Large intestine (tissue), 3 donors: ENCODE measurements around the gene PDRG1. TPM values are rescaled to one million over a fixed set of nuclear protein-coding genes. Genes with fewer than 3 reads are reported as not detected.

Experiments
- DNase-seq, 2 donors: peaks; one replicate each; pipeline versions ENCODE4 v3.0.0 to v3.0.0-alpha.2; 2013
- H3K27ac ChIP-seq: one replicate; pipeline ENCODE4 v1.5.1; 2013; ENCODE audit warnings: low read length
- H3K27me3 ChIP-seq: 2 replicates; pipeline ENCODE4 v1.6.1; 2013; ENCODE audit warnings: low read length; ENCODE audit not compliant: control insufficient read depth, insufficient read depth
- H3K36me3 ChIP-seq: 2 replicates; pipeline ENCODE4 v1.6.1; 2013; ENCODE audit warnings: low read length; ENCODE audit not compliant: control insufficient read depth, insufficient read depth
- H3K4me1 ChIP-seq: one replicate; pipeline ENCODE4 v1.6.1; 2013; ENCODE audit warnings: low read length; ENCODE audit not compliant: control insufficient read depth, insufficient read depth
- H3K4me3 ChIP-seq: one replicate; pipeline ENCODE4 v1.5.1; 2013; ENCODE audit warnings: low read length
- H3K9me3 ChIP-seq: one replicate; pipeline ENCODE4 v1.6.1; 2013; ENCODE audit warnings: mild to moderate bottlenecking, low read depth, low read length, moderate library complexity; ENCODE audit not compliant: control insufficient read depth
- WGBS: methylation state at CpG from one replicate; pipeline ENCODE4 v1.1.5; 2013; ENCODE audit warnings: low lambda C conversion rate; ENCODE audit not compliant: insufficient coverage; 5-methylcytosine and 5-hydroxymethylcytosine counted together
- polyA plus RNA-seq: library from polyadenylated mRNA; unstranded; fragments of 120-200 nt; gene quantifications from one replicate; pipeline ENCODE4 v1.2.1, GENCODE V29; 2013

Gene PDRG1
- polyA plus RNA-seq, 1 donor, result 15.5 TPM

DNA sequence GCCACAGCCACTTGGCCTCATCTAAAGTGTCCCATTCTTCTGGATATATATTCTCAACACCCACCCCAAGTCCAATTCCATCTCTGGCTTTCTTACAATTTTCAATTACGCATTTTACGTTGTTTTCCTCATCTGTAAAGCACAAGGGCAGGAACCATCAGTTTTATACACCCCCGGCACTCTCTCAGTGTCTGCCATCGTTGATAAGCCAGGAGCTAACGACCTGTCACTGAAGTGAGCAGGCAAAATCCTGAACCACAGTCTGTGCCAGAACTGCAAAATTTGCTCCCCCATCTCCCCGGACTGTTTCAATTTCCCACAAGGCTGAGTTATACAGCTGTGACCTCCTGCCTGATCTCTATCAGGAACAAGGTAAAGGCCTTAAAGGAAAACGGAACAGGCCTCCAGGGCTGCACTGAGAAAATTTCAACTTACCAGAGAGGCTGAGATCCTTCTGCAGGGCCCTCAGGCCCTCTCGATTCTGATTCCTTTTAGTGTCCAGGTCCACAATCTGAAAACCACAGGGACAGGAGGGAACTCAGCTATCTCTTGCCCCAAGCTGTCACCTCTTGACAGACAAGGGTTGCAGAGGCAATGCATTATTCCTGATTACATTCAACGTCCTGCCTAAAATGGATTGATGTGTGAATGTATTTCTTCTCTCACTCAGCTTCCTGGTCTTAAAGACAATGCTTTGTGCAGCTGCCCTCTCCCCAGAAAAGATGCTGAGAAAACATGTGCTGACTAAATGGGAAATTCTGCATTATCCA is 1.8 kb downstream of the PDRG1 start:
- Histone ChIP-seq H3K27ac (no peak overlapping the region), H3K36me3 (peaks cover 47% of the 10 kb centered on the region), H3K27me3 (no peaks in the 10 kb centered on the region), H3K4me1 (peaks cover 7% of the 10 kb centered on the region), H3K9me3 (no peaks in the 10 kb centered on the region), H3K4me3 (no peak overlapping the region)
- no peak for DNase-seq
- 100% methylated on average over 2 of the region's 9 CpGs for WGBS

DNA sequence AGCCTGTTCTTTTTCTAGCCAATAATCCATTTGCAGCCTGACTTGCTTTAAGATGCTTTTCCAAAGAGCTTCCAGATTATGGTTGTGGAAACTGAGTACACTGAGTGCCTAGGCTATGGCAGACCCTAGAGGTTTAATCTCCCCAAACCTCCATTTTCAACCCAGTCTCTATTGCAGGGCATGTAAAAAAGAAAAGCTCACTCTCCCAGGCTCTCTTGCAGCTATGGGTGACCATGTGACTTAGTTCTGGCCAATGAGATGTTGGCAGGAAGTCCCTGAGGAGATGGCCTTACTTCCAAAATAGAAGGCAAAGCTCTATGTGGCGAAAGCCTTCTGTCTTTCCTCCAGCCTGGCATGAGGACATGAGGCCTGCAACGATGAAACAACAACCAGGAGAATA is 3.8 kb downstream of the PDRG1 start:
- 100% methylated on average over 1 of the region's 2 CpGs for WGBS
- Histone ChIP-seq H3K27ac (no peak overlapping the region), H3K27me3 (no peaks in the 10 kb centered on the region), H3K4me1 (peaks cover 7% of the 10 kb centered on the region), H3K4me3 (no peak overlapping the region), H3K9me3 (no peaks in the 10 kb centered on the region), H3K36me3 (peaks cover 66% of the 10 kb centered on the region)
- DNase-seq, result no peak

DNA sequence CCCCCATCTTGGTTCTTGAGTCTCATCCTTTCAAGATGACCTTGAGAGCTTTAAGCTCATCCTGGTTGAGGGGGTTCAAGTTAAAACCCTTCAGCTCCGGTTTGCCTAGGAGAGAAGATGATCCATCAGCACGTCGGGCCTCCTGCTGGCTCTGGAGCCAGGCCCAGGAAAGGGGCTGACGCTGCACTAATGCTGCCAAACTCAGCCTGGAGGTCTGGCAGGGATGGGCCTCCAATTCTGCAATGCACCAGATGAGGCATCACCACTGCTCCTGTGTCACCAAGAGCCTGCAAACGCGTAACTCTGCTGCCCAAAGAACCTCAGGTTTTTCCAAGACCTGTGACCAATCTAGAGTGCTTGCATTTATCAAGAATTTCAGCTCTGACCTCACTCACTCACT is 6.1 kb downstream of the PDRG1 start:
- no CpG with 5 or more reads among the region's 6 CpGs for WGBS
- H3K36me3 ChIP-seq, result peaks cover 72% of the 10 kb centered on the region

DNA sequence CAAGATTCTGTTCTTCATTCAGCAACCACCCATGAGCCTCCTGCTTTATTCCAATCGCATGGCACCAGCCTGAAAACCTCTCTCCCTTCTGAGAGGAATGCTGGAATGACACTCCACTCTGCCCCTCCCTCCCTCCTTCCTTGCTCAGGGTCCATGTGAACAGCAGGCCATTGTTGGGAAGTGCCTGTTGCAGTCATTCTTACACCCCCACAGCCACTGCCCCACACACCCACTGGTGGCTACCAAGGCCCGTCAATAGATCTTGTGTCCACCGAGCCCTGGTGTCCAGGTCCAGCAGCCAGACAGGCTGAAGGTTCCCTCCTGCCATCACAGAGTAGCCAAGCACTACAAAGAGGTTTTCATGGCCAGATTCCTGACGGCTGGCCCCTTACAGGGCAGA is 6.5 kb downstream of the PDRG1 start:
- no CpG with 5 or more reads among the region's 4 CpGs for WGBS
- H3K9me3 ChIP-seq, result no peaks in the 10 kb centered on the region
- H3K36me3 ChIP-seq, result peaks cover 72% of the 10 kb centered on the region
- peaks cover 1% of the 10 kb centered on the region for H3K4me1 ChIP-seq
- no peak overlapping the region for H3K27ac ChIP-seq
- H3K4me3 ChIP-seq, result no peak overlapping the region
- DNase-seq, result no peak
- H3K27me3 ChIP-seq, result no peaks in the 10 kb centered on the region

More for the DNA sequence above, 6.1 kb downstream of the PDRG1 start:
- H3K27me3 ChIP-seq, result no peaks in the 10 kb centered on the region
- no peak for DNase-seq
- no peak overlapping the region for H3K27ac ChIP-seq
- no peak overlapping the region for H3K4me3 ChIP-seq
- peaks cover 5% of the 10 kb centered on the region for H3K4me1 ChIP-seq
- H3K9me3 ChIP-seq, result no peaks in the 10 kb centered on the region

DNA sequence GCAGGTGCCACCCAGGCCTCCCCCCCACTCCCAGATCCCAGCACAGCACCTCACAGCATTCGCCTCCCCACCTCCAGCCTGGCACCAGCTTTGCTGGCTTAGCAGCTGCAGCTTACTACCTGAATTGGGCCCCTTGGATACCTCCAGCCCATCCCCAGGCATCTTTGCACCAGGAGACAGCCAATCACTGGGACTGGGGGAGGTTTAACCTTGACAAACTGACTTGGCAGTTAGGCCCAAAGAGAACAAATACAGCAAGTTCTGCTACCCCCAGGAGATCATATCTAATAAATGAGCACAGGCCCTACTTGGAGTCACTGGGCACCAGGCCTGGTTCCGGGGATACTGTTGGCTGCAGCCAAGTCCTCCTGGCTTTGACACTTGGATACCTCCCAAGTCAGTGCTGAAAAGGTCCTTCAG is 8.8 kb downstream of the PDRG1 start:
- H3K27ac ChIP-seq, result no peak overlapping the region
- no peaks in the 10 kb centered on the region for H3K4me1 ChIP-seq
- H3K36me3 ChIP-seq, result peaks cover 56% of the 10 kb centered on the region
- no peak overlapping the region for H3K4me3 ChIP-seq
- WGBS, result no CpG with 5 or more reads among the region's 2 CpGs
- H3K27me3 ChIP-seq, result no peaks in the 10 kb centered on the region
- no peaks in the 10 kb centered on the region for H3K9me3 ChIP-seq
- DNase-seq, result no peak

DNA sequence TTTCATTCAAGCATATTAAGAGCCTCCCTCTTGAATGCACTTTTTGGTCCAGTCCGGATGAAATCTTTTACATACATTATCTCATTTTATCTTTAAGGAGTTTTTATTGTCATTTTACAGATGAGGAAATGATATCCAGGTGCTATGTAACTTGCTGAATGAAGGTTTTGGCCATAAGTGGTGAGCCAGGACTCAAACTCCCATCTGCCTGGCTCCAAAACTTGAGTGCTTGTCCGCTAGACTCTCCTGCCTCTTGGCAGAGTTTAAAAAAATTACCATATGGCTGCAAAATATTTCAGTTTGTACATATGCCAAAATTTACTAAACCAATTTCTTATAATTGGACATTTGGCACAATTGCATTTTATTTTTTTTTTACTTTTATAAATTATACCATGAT is 12.2 kb downstream of the PDRG1 start:
- no peaks in the 10 kb centered on the region for H3K9me3 ChIP-seq
- H3K27ac ChIP-seq, result no peak overlapping the region
- DNase-seq, result no peak
- no CpG with 5 or more reads among the region's 2 CpGs for WGBS
- no peaks in the 10 kb centered on the region for H3K4me1 ChIP-seq
- peaks cover 22% of the 10 kb centered on the region for H3K36me3 ChIP-seq
- no peak overlapping the region for H3K4me3 ChIP-seq
- no peaks in the 10 kb centered on the region for H3K27me3 ChIP-seq

DNA sequence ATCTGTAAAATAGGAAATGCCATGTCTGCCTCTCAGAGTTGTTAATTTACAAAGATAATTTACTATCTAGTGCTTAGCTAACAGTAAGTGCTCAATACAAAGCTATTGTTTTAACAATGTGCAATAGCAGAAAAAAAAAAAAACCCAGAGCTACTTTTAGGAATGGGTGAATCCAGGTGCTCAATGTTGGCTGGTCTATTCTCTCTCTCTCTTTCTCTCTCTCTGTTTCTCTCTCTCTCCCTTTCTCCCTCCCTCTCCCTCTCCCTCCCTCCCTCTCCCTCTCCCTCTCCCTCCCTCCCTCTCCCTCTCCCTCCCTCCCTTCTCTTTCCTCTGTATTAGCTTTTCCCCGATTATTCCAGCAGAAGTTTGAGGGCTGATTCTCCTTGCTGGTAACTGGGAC is 14.0 kb downstream of the PDRG1 start:
- DNase-seq, result no peak
- Histone ChIP-seq H3K9me3 (no peaks in the 10 kb centered on the region), H3K4me3 (no peak overlapping the region), H3K36me3 (peaks cover 4% of the 10 kb centered on the region), H3K27ac (no peak overlapping the region), H3K4me1 (no peaks in the 10 kb centered on the region), H3K27me3 (no peaks in the 10 kb centered on the region)
- no CpG with 5 or more reads among the region's 1 CpG for WGBS

DNA sequence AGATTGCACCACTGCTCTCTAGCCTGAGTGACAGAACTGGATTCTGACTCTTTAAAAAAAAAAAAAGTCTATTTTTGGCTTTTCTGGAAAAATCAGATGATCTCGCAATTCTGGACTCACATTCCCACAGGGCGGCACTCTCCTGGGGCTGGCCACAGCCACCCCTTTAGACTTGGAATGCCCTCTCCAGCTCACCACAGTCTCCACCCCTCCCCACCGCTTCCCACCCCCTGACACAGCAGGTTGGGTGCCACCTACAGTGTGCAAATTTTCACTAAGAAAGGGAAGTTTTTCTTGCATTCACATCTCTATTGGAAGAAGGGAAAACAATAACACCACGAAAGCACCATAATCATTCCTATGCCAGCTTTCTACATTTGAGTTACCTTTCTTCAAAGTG is 15.4 kb downstream of the PDRG1 start:
- no peak for DNase-seq
- WGBS, result no CpG with 5 or more reads among the region's 4 CpGs
- Histone ChIP-seq H3K36me3 (no peaks in the 10 kb centered on the region), H3K27me3 (no peaks in the 10 kb centered on the region), H3K9me3 (no peaks in the 10 kb centered on the region), H3K4me1 (no peaks in the 10 kb centered on the region), H3K27ac (no peak overlapping the region), H3K4me3 (no peak overlapping the region)

DNA sequence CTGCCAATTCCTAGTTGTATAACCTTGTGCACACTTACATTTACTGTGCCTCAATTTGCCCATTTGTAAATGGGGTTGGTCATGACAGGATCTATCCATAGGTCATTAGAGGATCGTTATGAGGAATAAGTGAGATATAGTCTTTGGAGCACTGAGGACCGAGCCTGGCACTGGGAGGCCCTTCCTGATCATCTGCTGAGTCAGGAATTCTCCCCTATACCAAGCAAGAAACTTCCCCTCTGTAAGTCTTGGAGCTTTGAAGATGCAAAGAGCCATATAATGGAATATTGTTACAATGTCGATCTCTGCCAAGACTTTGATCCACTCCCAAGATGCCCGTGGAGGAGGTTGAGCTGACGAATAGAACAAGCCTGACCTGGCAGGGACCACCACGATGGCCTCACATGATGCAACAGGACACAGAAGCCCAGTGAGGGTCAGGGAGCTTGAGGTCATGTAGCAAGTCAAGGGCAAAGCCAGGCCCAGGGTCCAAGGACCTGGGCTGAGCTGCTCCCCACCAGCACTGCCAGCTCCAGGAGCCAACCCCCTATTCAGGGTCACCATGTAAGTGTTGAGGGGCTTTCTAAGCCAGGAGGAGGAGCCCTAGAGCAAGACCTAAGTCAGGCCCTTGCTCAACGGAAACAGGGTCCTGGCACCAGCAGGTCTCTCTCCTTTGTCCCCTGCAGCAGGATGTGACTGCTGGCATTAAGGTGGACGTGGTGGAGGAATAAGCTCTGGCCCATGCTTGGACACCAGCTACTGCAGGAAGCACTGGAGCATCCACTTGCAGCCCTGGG is 16.7 kb downstream of the PDRG1 start:
- Histone ChIP-seq H3K27ac (no peak overlapping the region), H3K4me3 (no peak overlapping the region), H3K9me3 (no peaks in the 10 kb centered on the region), H3K27me3 (no peaks in the 10 kb centered on the region), H3K36me3 (no peaks in the 10 kb centered on the region), H3K4me1 (no peaks in the 10 kb centered on the region)
- 60% methylated on average over 1 of the region's 8 CpGs for whole genome bisulfite sequencing
- no peak for DNase-seq

DNA sequence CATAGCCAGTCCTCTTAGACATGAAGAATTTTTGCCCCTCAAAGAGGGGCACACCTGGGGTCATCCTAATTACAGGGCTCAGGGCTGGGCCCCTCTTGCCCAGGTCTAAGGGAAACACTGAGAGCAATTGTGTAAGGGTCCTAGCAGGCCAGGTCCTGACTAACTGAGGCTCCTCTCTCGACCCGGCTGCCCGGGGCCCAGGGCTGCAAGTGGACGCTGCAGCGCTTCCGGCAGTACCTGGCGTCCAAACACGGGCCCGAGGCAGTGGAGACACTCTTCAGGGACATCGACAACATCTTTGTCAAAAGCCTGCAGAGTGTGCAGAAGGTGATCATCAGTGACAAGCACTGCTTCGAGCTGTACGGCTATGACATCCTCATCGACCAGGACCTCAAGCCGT is 17.4 kb downstream of the PDRG1 start:
- Histone ChIP-seq H3K4me3 (no peak overlapping the region), H3K4me1 (no peaks in the 10 kb centered on the region), H3K27me3 (no peaks in the 10 kb centered on the region), H3K9me3 (no peaks in the 10 kb centered on the region), H3K36me3 (no peaks in the 10 kb centered on the region), H3K27ac (no peak overlapping the region)
- DNase-seq, result no peak
- WGBS, result no CpG with 5 or more reads among the region's 14 CpGs
